Mammary epithelial cell (primary cell): ENCODE results near the gene MIAT.

Source experiments
- EZH2 ChIP-seq: IDR thresholded peaks from 2 replicates; pipeline ENCODE4 v1.6.1; 2012; ENCODE audit warnings: low read length, inconsistent platforms, borderline replicate concordance
- TF ChIP-seq, protein P1 (sequence below), 2 donors: IDR thresholded peaks in 1 of 2; conservative IDR thresholded peaks in 1 of 2; 2 replicates each; pipeline ENCODE4 v1.5.1; 2011 to 2012; ENCODE audit warnings: inconsistent platforms in 2 of 2, low read length in 2 of 2, mild to moderate bottlenecking in 2 of 2, control low read depth in 1 of 2, low read depth in 1 of 2; ENCODE audit not compliant: insufficient read depth in 1 of 2; ENCODE audit errors: extremely low read depth in 1 of 2

DNA sequence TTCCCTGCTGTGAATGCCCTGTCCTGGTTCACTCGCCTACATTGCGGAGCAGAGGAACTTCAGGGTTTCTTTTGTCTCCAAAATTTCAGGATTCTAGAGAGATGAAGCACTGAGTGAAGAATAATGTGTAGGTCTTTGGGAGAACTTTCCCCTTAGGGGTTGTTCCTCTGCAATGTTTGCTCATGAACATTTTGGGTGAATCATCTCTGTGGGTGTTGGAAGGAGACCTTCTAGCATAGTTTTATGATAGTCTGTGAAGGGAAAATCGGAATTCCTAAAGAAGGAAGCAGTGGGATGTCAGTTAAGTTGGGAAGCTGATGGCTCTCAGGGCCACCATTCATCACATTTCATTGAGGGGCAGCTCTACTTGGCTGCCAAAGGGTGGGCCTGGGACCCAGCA, 64.8 kb downstream of the MIAT start:
- TF ChIP-seq, protein P1, sequence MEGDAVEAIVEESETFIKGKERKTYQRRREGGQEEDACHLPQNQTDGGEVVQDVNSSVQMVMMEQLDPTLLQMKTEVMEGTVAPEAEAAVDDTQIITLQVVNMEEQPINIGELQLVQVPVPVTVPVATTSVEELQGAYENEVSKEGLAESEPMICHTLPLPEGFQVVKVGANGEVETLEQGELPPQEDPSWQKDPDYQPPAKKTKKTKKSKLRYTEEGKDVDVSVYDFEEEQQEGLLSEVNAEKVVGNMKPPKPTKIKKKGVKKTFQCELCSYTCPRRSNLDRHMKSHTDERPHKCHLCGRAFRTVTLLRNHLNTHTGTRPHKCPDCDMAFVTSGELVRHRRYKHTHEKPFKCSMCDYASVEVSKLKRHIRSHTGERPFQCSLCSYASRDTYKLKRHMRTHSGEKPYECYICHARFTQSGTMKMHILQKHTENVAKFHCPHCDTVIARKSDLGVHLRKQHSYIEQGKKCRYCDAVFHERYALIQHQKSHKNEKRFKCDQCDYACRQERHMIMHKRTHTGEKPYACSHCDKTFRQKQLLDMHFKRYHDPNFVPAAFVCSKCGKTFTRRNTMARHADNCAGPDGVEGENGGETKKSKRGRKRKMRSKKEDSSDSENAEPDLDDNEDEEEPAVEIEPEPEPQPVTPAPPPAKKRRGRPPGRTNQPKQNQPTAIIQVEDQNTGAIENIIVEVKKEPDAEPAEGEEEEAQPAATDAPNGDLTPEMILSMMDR (conservative IDR thresholded peaks at IDR 0.05 in 1 of 2, IDR thresholded peaks at IDR 0.05 in 1 of 2; ENCODE audit: extremely low read depth in 1 of 2, insufficient read depth in 1 of 2, low read depth in 1 of 2, low read length in 2 of 2): no peak
- TF ChIP-seq EZH2: no peak
